DND-41 (cell line): ENCODE data around the gene RPH3AL.
"Not testable (repeated sequence)": the region's sequence is repeated elsewhere in the genome, so short reads cannot be mapped to it uniquely, and the experiment has no call there.

ENCODE experiments used
- ATAC-seq: fragments of 200-7000 bp; cut with Tn5 transposase; 3 replicates; pipeline ENCODE4 v1.9.1; 2021; ENCODE audit warnings: low read depth; ENCODE audit not compliant: insufficient read depth
- DNase-seq: peaks from one replicate; pipeline ENCODE4 v3.0.0-alpha.2; 2020
- H2AFZ ChIP-seq: 2 replicates; pipeline ENCODE4 v1.6.0; 2012; ENCODE audit warnings: low read depth, low read length
- H3K27ac ChIP-seq: 2 replicates; pipeline ENCODE4 v1.5.1; 2012; ENCODE audit warnings: low read length, inconsistent platforms
- H3K27me3 ChIP-seq: fragments of 200-600 bp; sonication (generic); 2 replicates; pipeline ENCODE4 v1.6.0; 2012; ENCODE audit warnings: low read length, mild to moderate bottlenecking, inconsistent platforms; ENCODE audit not compliant: insufficient read depth, poor library complexity
- H3K36me3 ChIP-seq: 2 replicates; pipeline ENCODE4 v1.5.1; 2012; ENCODE audit warnings: low read length, inconsistent platforms; ENCODE audit not compliant: insufficient read depth
- H3K4me1 ChIP-seq: 2 replicates; pipeline ENCODE4 v1.5.1; 2012; ENCODE audit warnings: mild to moderate bottlenecking, low read length; ENCODE audit not compliant: insufficient read depth
- H3K4me2 ChIP-seq: 2 replicates; pipeline ENCODE4 v1.6.0; 2012; ENCODE audit warnings: mild to moderate bottlenecking, moderate library complexity, low read length, inconsistent platforms; ENCODE audit not compliant: insufficient read depth
- H3K4me3 ChIP-seq, 2 experiments: fragments of 200-600 bp in 1 of 2; shearing (Covaris generic) in 1 of 2; 2 replicates each; pipeline ENCODE4 v1.5.1; 2012 to 2016; ENCODE audit warnings: inconsistent platforms in 2 of 2, low read length in 2 of 2, mild to moderate bottlenecking in 2 of 2, low read depth in 1 of 2, moderate library complexity in 1 of 2
- H3K79me2 ChIP-seq: 2 replicates; pipeline ENCODE4 v1.6.0; 2012; ENCODE audit warnings: low read length, inconsistent platforms; ENCODE audit not compliant: insufficient read depth
- H3K9ac ChIP-seq: 2 replicates; pipeline ENCODE4 v1.6.0; 2012; ENCODE audit warnings: low read depth, mild to moderate bottlenecking, inconsistent platforms, low read length, moderate library complexity
- H3K9me3 ChIP-seq: 2 replicates; pipeline ENCODE4 v1.5.1; 2012; ENCODE audit warnings: low read length, moderate library complexity, mild to moderate bottlenecking, inconsistent platforms; ENCODE audit not compliant: insufficient read depth, severe bottlenecking
- H4K20me1 ChIP-seq: 2 replicates; pipeline ENCODE4 v1.6.0; 2012; ENCODE audit warnings: low read length; ENCODE audit not compliant: insufficient read depth
- EZH2 ChIP-seq: IDR thresholded peaks from 3 replicates; pipeline ENCODE4 v1.6.1; 2012; ENCODE audit warnings: borderline replicate concordance, low read depth, mild to moderate bottlenecking, moderate library complexity, low read length, inconsistent platforms; ENCODE audit not compliant: severe bottlenecking
- TF ChIP-seq, protein P1 (sequence below): IDR thresholded peaks from 2 replicates; pipeline ENCODE4 v1.5.1; 2012; ENCODE audit warnings: borderline replicate concordance, low read length, moderate library complexity, mild to moderate bottlenecking; ENCODE audit not compliant: poor library complexity, severe bottlenecking; ENCODE audit errors: extremely low read depth

Gene RPH3AL

DNA sequence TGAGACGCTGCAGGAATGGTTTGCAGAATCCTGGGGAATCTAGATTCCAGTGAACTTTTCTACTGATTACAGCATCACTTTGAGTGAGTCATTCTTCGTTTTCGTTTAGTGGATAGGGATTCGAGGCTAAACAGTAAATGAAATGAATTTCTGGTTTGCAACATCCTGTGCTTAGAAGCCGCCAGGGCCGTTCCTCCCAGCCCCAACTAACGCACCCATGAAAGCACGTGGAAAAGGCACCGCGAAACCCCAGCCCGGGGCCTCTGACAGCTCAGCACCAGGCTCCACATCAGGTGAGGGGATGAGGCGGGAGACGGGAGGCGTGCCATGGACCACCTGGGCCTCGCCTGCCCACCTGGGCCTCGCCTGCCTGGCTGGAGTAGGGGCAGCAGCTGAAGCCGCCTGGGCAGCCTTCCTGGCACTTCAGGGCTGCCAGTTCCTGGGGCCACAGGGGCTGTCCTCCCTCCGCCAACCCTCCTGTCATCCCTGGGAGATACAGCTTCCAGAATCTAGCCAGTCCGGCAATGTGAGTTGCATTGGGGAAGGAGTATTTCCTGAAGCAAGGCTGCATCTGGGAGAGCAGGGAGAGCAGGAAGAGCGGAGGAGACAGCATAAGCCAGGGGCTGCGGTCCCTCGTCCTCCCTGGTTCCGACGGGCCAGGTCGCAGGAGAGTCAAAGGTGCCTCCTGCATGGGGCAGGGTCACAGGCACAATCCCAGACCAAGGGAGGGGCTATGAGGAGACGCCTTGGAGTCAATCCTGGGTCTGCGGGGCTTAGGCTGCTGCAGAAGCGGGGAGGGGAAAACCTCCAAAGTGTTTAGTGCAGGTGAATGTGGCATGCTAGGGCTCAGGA lies 78.4 kb downstream of the RPH3AL start:
- Histone ChIP-seq H3K4me2 (no peak overlapping the region), H3K4me1 (no peaks in the 10 kb centered on the region), H3K4me3 (no peak overlapping the region), H3K27me3 (peaks cover 3% of the 10 kb centered on the region), H3K79me2 (no peaks in the 10 kb centered on the region), H3K36me3 (no peaks in the 10 kb centered on the region), H2AFZ (no peak overlapping the region), H3K9me3 (peaks cover 3% of the 10 kb centered on the region), H4K20me1 (no peaks in the 10 kb centered on the region), H3K27ac (no peak overlapping the region), H3K9ac (no peak overlapping the region)
- ATAC-seq (no peak), DNase-seq (no peak)
- no peak for TF ChIP-seq EZH2
- TF ChIP-seq, protein P1, sequence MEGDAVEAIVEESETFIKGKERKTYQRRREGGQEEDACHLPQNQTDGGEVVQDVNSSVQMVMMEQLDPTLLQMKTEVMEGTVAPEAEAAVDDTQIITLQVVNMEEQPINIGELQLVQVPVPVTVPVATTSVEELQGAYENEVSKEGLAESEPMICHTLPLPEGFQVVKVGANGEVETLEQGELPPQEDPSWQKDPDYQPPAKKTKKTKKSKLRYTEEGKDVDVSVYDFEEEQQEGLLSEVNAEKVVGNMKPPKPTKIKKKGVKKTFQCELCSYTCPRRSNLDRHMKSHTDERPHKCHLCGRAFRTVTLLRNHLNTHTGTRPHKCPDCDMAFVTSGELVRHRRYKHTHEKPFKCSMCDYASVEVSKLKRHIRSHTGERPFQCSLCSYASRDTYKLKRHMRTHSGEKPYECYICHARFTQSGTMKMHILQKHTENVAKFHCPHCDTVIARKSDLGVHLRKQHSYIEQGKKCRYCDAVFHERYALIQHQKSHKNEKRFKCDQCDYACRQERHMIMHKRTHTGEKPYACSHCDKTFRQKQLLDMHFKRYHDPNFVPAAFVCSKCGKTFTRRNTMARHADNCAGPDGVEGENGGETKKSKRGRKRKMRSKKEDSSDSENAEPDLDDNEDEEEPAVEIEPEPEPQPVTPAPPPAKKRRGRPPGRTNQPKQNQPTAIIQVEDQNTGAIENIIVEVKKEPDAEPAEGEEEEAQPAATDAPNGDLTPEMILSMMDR, result no peak

DNA sequence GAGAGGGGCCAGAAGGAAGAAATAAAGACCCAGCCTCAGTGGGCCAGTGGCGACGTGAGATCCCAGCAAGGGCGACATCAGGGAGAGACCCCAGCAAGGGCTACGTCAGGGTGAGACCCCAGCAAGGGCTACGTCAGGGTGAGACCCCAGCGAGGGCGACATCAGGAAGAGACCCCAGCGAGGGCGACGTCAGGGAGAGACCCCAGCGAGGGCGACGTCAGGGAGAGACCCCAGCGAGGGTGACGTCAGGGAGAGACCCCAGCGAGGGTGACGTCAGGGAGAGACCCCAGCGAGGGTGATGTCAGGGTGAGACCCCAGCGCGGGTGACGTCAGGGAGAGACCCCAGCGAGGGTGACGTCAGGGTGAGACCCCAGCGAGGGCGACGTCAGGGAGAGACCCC lies 79.8 kb downstream of the RPH3AL start:
- not testable (repeated sequence) for DNase-seq, H3K4me1 ChIP-seq, H3K79me2 ChIP-seq, H3K27me3 ChIP-seq, ATAC-seq, H3K36me3 ChIP-seq, H2AFZ ChIP-seq, H3K9me3 ChIP-seq, H3K9ac ChIP-seq, H3K4me2 ChIP-seq, H3K4me3 ChIP-seq, H4K20me1 ChIP-seq, H3K27ac ChIP-seq

DNA sequence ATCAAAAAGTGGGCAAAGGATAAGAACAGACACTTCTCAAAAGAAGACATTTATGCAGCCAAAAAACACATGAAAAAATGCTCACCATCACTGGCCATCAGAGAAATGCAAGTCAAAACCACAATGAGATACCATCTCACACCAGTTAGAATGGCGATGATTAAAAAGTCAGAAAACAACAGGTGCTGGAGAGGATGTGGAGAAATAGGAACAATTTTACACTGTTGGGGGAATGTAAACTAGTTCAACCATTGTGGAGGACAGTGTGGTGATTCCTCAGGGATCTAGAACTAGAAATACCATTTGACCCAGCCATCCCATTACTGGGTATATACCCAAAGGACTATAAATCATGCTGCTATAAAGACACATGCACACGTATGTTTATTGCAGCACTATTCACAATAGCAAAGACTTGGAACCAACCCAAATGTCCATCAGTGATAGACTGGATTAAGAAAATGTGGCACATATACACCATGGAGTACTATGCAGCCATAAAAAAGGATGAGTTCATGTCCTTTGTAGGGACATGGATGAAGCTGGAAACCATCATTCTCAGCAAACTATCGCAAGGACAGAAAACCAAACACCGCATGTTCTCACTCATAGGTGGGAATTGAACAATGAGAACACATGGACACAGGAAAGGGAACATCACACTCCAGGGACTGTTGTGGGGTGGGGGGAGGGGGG lies 80.5 kb downstream of the RPH3AL start:
- H2AFZ ChIP-seq, H3K4me3 ChIP-seq, H3K4me2 ChIP-seq, H4K20me1 ChIP-seq, H3K27me3 ChIP-seq, H3K79me2 ChIP-seq, DNase-seq, ATAC-seq, H3K9me3 ChIP-seq, H3K36me3 ChIP-seq, H3K27ac ChIP-seq, H3K4me1 ChIP-seq, H3K9ac ChIP-seq: not testable (repeated sequence)

DNA sequence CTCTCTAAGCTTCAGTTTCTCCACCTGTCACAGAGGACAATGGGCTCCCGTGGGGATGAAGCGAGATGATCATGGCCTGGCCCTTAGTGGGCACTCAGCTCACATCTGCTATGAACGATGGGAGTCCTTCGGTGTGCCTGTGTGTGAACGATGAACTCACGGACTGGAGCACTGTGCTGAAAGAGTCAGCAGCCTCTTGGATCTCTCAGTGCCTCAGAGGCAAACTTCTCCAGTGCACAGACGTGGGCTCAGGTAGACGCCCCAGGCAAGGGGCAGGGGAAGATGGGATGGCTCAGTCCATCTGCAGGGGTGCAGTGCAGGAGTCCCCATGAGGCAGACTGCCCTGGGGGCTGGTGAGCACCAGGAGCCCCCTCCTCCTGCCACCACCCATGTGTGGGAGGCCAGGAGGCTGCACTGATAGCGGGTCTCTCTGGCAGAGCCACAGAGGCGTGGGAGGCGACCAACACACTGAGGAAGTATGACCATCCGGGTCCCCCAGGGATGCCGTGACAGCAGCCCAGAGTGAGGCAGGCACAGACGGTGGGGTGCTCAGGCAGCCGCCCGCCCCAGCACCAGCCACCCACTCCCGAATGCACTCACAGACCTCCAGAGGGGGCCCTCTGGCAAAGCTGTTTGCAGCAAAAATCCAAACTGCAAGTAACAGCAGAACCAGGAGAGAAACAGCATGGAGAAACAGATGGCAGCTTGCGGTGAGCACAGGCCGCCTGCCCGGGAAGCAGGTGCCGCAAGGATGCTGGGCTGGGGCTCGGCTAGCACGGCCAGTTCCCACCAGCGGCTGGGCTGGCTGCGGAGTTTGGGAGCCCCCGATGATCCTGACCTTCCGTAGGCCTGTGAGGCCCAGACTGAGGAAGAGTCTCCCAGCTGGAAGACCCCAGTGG lies 82.7 kb downstream of the RPH3AL start:
- no peaks in the 10 kb centered on the region for H3K4me1 ChIP-seq
- ATAC-seq (no peak), DNase-seq (no peak)
- H4K20me1 ChIP-seq, result no peaks in the 10 kb centered on the region
- H3K36me3 ChIP-seq, result no peaks in the 10 kb centered on the region
- no peak overlapping the region for H3K9ac ChIP-seq
- H3K27me3 ChIP-seq, result no peaks in the 10 kb centered on the region
- H3K27ac ChIP-seq, result no peak overlapping the region
- H2AFZ ChIP-seq, result no peak overlapping the region
- H3K4me3 ChIP-seq, result no peak overlapping the region
- TF ChIP-seq, protein P1, result no peak
- no peak for TF ChIP-seq EZH2
- H3K79me2 ChIP-seq, result no peaks in the 10 kb centered on the region
- peaks cover 3% of the 10 kb centered on the region for H3K9me3 ChIP-seq
- H3K4me2 ChIP-seq, result no peak overlapping the region
